HCT116 (cell line): ENCODE results near the gene KCNC4. TPM values are rescaled to one million over a fixed set of nuclear protein-coding genes. Genes with fewer than 3 reads are reported as not detected.

ENCODE experiments used
- ATAC-seq: fragments of 200-7000 bp; cut with Tn5 transposase; 2 replicates; pipeline ENCODE4 v1.9.1; 2020; ENCODE audit warnings: mild to moderate bottlenecking, moderate library complexity
- BruUV-seq: library from RNA; stranded (reverse); fragments of 400-500 nt; replicated peaks from 2 replicates; lab custom pipeline; 2021; lab: Mats Ljungman, UMichigan
- CTCF ChIA-PET: fragments of 300-600 bp; sonication (Branson Sonifier 250); formaldehyde crosslinking; loops from one replicate; lab custom pipeline; 2021; ENCODE audit warnings: antibody characterized with exemption; lab: Charles Lee
- POLR2A ChIA-PET: fragments of 300-600, 350-600 bp; sonication (Branson Sonifier 250); formaldehyde crosslinking; loops from one replicate; lab custom pipeline; 2021; ENCODE audit warnings: antibody characterized with exemption; lab: Charles Lee
- RAD21 ChIA-PET, 2 experiments: fragments of 300-600 bp; sonication (Branson Sonifier 250); formaldehyde crosslinking; loops; one replicate each; lab custom pipeline; 2023; ENCODE audit warnings: low total read pairs in 2 of 2; ENCODE audit not compliant: uncharacterized antibody in 2 of 2, unreplicated experiment in 2 of 2, low non-redundant PET in 1 of 2; lab: Charles Lee
- DNase-seq: peaks from one replicate; pipeline ENCODE4 v3.0.0-alpha.2; 2010; ENCODE audit warnings: low read depth, low spot score
- H2AFZ ChIP-seq: fragments of 200-600 bp; shearing (Covaris generic), sonication (generic); 2 replicates; pipeline ENCODE4 v1.6.1; 2017; ENCODE audit warnings: low read depth, mixed run types, mixed read lengths, antibody characterized with exemption, low read length; ENCODE audit not compliant: poor library complexity, severe bottlenecking
- H3K27ac ChIP-seq: 2 replicates; pipeline ENCODE4 v1.5.1; 2012; ENCODE audit warnings: low read depth, low read length
- H3K27me3 ChIP-seq: fragments of 200-600 bp; sonication (generic); 2 replicates; pipeline ENCODE4 v1.6.1; 2016; ENCODE audit warnings: mixed run types, low read length, mixed read lengths; ENCODE audit not compliant: insufficient read depth
- H3K36me3 ChIP-seq, 2 experiments: fragments of 200-500 bp in 1 of 2; fragments of 200-600 bp in 1 of 2; sonication (Bioruptor generic) in 1 of 2; sonication (generic) in 1 of 2; 2 replicates each; pipeline versions ENCODE4 v1.5.1 to v1.6.1; 2014 to 2016; ENCODE audit warnings: low read length in 2 of 2, inconsistent platforms in 1 of 2, mixed read lengths in 1 of 2, mixed run types in 1 of 2; ENCODE audit not compliant: insufficient read depth in 2 of 2, control insufficient read depth in 1 of 2
- H3K4me1 ChIP-seq, 2 experiments: fragments of 200-600 bp in 1 of 2; sonication (generic) in 1 of 2; 2 replicates each; pipeline versions ENCODE4 v1.5.1 to v1.6.1; 2012 to 2017; ENCODE audit warnings: low read length in 2 of 2, inconsistent platforms in 1 of 2, mild to moderate bottlenecking in 1 of 2, mixed read lengths in 1 of 2, mixed run types in 1 of 2, moderate library complexity in 1 of 2; ENCODE audit not compliant: insufficient read depth in 2 of 2, control insufficient read depth in 1 of 2
- H3K4me2 ChIP-seq: fragments of 200-600 bp; sonication (generic); 2 replicates; pipeline ENCODE4 v1.6.1; 2017; ENCODE audit warnings: mixed run types, low read length, mixed read lengths
- H3K4me3 ChIP-seq, 2 experiments: fragments of 200-600 bp in 1 of 2; sonication (generic) in 1 of 2; replicated peaks in 1 of 2; 2 replicates each; pipeline ENCODE4 v1.5.1; 2011 to 2016; ENCODE audit warnings: low read length in 2 of 2, control low read depth in 1 of 2, low read depth in 1 of 2, mild to moderate bottlenecking in 1 of 2, mixed read lengths in 1 of 2, mixed run types in 1 of 2
- H3K79me2 ChIP-seq: fragments of 200-600 bp; sonication (generic); 2 replicates; pipeline ENCODE4 v1.6.1; 2017; ENCODE audit warnings: mild to moderate bottlenecking, mixed run types, low read length, moderate library complexity, mixed read lengths; ENCODE audit not compliant: insufficient read depth
- H3K9ac ChIP-seq: fragments of 200-600 bp; sonication (generic); 2 replicates; pipeline ENCODE4 v1.6.1; 2016; ENCODE audit warnings: low read length, mixed read lengths
- H3K9me2 ChIP-seq: fragments of 200-600 bp; sonication (generic), shearing (Covaris generic); 2 replicates; pipeline ENCODE4 v1.6.1; 2017; ENCODE audit warnings: mixed run types, mild to moderate bottlenecking, moderate library complexity; ENCODE audit not compliant: insufficient read depth
- H3K9me3 ChIP-seq, 2 experiments: fragments of 200-500 bp in 1 of 2; fragments of 200-600 bp in 1 of 2; sonication (Bioruptor generic) in 1 of 2; sonication (generic) in 1 of 2; 2 replicates each; pipeline ENCODE4 v1.6.1; 2014 to 2017; ENCODE audit warnings: low read length in 2 of 2, mixed read lengths in 2 of 2, inconsistent platforms in 1 of 2, low read depth in 1 of 2, mild to moderate bottlenecking in 1 of 2, mixed run types in 1 of 2, moderate library complexity in 1 of 2; ENCODE audit not compliant: control insufficient read depth in 1 of 2, insufficient read depth in 1 of 2
- H4K20me1 ChIP-seq: fragments of 200-600 bp; sonication (generic), shearing (Covaris generic); 2 replicates; pipeline ENCODE4 v1.6.1; 2017; ENCODE audit warnings: mixed run types, mild to moderate bottlenecking, moderate library complexity; ENCODE audit not compliant: insufficient read depth
- EZH2 ChIP-seq: fragments of 200-600 bp; sonication (generic); IDR thresholded peaks from 2 replicates; pipeline ENCODE4 v1.6.1; 2017; ENCODE audit warnings: antibody characterized with exemption, mixed run types
- POLR2AphosphoS5 ChIP-seq: IDR thresholded peaks from 2 replicates; pipeline ENCODE4 v1.6.1; 2011; ENCODE audit warnings: mild to moderate bottlenecking, low read depth, low read length, moderate library complexity
- SP1 ChIP-seq: IDR thresholded peaks from 2 replicates; pipeline ENCODE4 v1.6.1; 2012; ENCODE audit warnings: low read depth
- SRF ChIP-seq: IDR thresholded peaks from 2 replicates; pipeline ENCODE4 v1.6.1; 2012; ENCODE audit warnings: low read depth
- YY1 ChIP-seq: IDR thresholded peaks from 2 replicates; pipeline ENCODE4 v1.6.1; 2011; ENCODE audit warnings: low read length, low read depth, moderate library complexity, mild to moderate bottlenecking; ENCODE audit not compliant: insufficient replicate concordance; ENCODE audit errors: extremely low read depth
- ZNF274 ChIP-seq: fragments of 200-500 bp; sonication (Bioruptor generic); IDR thresholded peaks from 2 replicates; pipeline ENCODE4 v1.6.1; 2014; ENCODE audit warnings: mild to moderate bottlenecking, low read depth, low read length, inconsistent platforms
- intact Hi-C: fragments of 100-400 bp; cut with micrococcal nuclease; formaldehyde crosslinking; loops from 2 replicates; pipeline ENCODE4 v1.10.0; 2022
- total RNA-seq: library from RNA; stranded (reverse); gene quantifications from one replicate; pipeline ENCODE4 v1.2.1, GENCODE V29; 2021; ENCODE audit not compliant: unreplicated experiment
- TF ChIP-seq, protein P1 (sequence below): IDR thresholded peaks from 2 replicates; pipeline ENCODE4 v1.6.1; 2011; ENCODE audit warnings: mild to moderate bottlenecking, low read length, moderate library complexity; ENCODE audit not compliant: insufficient replicate concordance; ENCODE audit errors: extremely low read depth
- TF ChIP-seq, protein P2 (sequence below): IDR thresholded peaks from 2 replicates; pipeline ENCODE4 v1.6.1; 2012
- TF ChIP-seq, protein P3 (sequence below): IDR thresholded peaks from 2 replicates; pipeline ENCODE4 v1.6.1; 2012; ENCODE audit warnings: low read depth
- TF ChIP-seq, protein P4 (sequence below): IDR thresholded peaks from 2 replicates; pipeline ENCODE4 v1.6.1; 2012

KCNC4 gene
- total RNA-seq, 1 experiment from 2014 or later = 13.0 TPM

DNA sequence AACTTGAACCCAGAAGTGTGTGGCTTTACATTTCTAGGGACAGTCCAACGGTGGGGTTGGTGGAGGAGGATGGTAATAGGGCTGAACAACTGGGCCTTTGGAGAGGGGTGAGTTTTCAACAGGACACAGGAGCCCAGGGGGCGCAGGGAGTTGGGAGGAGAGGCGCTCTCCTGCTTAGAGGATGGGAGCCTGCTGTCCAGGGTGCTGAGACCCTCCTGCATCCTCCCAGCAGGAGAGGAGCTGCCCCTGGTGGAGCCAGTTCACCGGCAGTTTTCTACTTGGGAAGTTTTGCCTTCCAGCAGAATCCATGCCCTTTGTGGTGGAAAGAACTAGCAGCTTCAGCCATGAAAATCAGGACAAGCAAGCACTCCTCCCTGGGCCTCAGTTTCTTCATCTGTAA, 8.6 kb downstream of the KCNC4 start:
- Histone ChIP-seq H3K9me3 (no peaks in the 10 kb centered on the region), H3K4me3 (no peak overlapping the region), H3K4me2 (no peak overlapping the region), H3K79me2 (peaks cover 9% of the 10 kb centered on the region; the same call in 1 of the 2 replicates), H4K20me1 (no peaks in the 10 kb centered on the region), H3K27ac (no peak overlapping the region), H3K27me3 (no peaks in the 10 kb centered on the region), H3K4me1 (no peaks in the 10 kb centered on the region), H3K9me2 (no peaks in the 10 kb centered on the region), H3K36me3 (no peaks in the 10 kb centered on the region; a peak in 1 of 4 replicates), H3K9ac (no peak overlapping the region), H2AFZ (no peak overlapping the region)
- TF ChIP-seq, protein P1, sequence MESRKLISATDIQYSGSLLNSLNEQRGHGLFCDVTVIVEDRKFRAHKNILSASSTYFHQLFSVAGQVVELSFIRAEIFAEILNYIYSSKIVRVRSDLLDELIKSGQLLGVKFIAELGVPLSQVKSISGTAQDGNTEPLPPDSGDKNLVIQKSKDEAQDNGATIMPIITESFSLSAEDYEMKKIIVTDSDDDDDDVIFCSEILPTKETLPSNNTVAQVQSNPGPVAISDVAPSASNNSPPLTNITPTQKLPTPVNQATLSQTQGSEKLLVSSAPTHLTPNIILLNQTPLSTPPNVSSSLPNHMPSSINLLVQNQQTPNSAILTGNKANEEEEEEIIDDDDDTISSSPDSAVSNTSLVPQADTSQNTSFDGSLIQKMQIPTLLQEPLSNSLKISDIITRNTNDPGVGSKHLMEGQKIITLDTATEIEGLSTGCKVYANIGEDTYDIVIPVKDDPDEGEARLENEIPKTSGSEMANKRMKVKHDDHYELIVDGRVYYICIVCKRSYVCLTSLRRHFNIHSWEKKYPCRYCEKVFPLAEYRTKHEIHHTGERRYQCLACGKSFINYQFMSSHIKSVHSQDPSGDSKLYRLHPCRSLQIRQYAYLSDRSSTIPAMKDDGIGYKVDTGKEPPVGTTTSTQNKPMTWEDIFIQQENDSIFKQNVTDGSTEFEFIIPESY = no peak
- TF ChIP-seq, protein P2, sequence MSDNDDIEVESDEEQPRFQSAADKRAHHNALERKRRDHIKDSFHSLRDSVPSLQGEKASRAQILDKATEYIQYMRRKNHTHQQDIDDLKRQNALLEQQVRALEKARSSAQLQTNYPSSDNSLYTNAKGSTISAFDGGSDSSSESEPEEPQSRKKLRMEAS = no peak
- TF ChIP-seq SP1 (no peak), ZNF274 (no peak), YY1 (no peak), EZH2 (no peak), POLR2AphosphoS5 (no peak), SRF (no peak)
- TF ChIP-seq, protein P3, sequence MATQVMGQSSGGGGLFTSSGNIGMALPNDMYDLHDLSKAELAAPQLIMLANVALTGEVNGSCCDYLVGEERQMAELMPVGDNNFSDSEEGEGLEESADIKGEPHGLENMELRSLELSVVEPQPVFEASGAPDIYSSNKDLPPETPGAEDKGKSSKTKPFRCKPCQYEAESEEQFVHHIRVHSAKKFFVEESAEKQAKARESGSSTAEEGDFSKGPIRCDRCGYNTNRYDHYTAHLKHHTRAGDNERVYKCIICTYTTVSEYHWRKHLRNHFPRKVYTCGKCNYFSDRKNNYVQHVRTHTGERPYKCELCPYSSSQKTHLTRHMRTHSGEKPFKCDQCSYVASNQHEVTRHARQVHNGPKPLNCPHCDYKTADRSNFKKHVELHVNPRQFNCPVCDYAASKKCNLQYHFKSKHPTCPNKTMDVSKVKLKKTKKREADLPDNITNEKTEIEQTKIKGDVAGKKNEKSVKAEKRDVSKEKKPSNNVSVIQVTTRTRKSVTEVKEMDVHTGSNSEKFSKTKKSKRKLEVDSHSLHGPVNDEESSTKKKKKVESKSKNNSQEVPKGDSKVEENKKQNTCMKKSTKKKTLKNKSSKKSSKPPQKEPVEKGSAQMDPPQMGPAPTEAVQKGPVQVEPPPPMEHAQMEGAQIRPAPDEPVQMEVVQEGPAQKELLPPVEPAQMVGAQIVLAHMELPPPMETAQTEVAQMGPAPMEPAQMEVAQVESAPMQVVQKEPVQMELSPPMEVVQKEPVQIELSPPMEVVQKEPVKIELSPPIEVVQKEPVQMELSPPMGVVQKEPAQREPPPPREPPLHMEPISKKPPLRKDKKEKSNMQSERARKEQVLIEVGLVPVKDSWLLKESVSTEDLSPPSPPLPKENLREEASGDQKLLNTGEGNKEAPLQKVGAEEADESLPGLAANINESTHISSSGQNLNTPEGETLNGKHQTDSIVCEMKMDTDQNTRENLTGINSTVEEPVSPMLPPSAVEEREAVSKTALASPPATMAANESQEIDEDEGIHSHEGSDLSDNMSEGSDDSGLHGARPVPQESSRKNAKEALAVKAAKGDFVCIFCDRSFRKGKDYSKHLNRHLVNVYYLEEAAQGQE = no peak
- TF ChIP-seq, protein P4, sequence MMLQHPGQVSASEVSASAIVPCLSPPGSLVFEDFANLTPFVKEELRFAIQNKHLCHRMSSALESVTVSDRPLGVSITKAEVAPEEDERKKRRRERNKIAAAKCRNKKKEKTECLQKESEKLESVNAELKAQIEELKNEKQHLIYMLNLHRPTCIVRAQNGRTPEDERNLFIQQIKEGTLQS = no peak
- ChIA-PET POLR2A (no interaction called here), CTCF (interaction anchor here (0.7 kb wide), 1 partner anchor 94 kb away, joined by 3 read pairs; no protein-coding TSS in a partner anchor), RAD21 (no interaction called here)
- no peak for DNase-seq
- intact Hi-C loops = no loop called here
- BruUV-seq = no TSS peak
- no peak for ATAC-seq
